ENCODE measurements around the gene TUBA3D.
"Not testable (repeated sequence)": the region's sequence is repeated elsewhere in the genome, so short reads cannot be mapped to it uniquely, and the experiment has no call there.

- TF ChIP-seq CTCF (IDR thresholded peaks at IDR 0.05; ENCODE audit: borderline replicate concordance, extremely low read depth, low read length, poor library complexity, severe bottlenecking); EZH2 (IDR thresholded peaks at IDR 0.05; ENCODE audit: borderline replicate concordance, low read depth, low read length, severe bottlenecking): not testable (repeated sequence)
Measured at GRCh38 chr2:131486201-131486902, 10.4 kb downstream of the TUBA3D start.
